Measurements from ENCODE around the gene TERC.

TERC gene

DNA sequence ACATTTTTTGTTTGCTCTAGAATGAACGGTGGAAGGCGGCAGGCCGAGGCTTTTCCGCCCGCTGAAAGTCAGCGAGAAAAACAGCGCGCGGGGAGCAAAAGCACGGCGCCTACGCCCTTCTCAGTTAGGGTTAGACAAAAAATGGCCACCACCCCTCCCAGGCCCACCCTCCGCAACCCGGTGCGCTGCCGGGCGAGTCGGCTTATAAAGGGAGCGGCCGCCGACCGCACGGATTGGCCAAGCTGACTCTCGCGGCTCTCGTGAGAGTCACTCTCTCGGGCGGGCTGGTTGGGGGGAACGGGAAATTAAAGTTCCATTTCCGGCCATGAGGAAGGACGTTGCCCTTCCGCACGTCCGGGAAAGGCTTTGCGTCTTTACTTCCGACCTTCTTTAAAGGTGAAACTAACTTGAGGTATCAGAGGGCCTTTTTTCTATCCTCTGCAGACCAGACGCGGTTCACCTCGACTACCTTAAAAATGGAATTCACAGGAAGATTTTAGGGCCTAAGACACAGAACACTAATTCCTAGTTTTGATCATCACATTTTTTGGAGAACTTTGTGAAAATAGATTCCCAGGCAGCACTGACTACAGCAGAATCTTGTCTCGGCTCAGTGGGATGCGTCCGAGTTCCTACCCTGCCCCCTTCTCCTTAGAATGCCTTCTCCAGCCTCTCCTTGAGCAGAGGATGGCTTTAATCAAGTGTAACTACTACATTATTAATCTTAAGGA lies at the start of gene TERC:
Gene TERC, minus strand, starts transcription at position 179 of the 731 bp plus-strand sequence.
- DNase-seq (ENCODE audit: low spot score), result peak; percentile 87
- no peaks in the 10 kb centered on the region for H3K27me3 Mint-ChIP-seq (ENCODE audit: low read depth)

DNA sequence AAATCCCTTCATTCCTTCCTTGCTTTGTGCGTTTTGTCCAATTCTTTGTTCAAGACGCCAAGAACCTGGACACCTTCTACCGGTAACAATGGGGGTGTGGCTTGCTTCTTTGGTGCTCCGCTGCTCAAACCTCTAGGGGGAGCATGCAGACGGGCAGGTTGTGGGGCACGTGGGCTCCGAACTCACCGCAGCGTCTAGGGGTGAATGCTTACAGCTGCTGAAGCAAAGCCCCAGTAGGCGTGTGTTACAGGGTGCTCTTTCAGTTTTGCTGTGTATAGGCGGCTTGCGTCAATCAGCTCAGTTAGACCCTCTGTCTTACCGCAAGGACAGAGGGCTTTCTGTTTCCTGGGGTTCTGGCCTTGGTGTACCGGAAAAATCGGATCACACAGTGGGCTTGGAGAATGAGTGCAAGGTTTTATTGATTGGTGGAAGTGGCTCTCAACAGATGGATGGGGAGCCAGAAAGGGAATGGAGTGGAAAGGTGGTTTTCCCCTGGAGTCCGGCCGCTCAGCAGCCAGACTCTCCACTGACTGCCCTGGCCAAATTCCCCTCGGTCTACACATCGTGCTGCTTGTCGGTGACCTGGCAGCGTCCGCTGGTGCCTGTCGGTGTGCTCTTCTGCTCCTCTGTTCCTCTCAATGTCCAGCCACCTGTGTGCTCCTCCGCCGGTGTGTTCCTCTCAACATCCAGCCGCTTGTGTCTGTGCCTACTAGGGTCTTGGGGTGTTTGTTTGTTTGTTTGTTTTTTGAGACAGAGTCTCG lies 49.1 kb upstream of the TERC start:
- H3K36me3 Mint-ChIP-seq (ENCODE audit: low read depth), result peaks cover 10% of the 10 kb centered on the region
- H3K4me3 Mint-ChIP-seq, result peak overlapping the region; percentile 85
- DNase-seq (ENCODE audit: low spot score), result peak; percentile 79
- H3K27me3 Mint-ChIP-seq (ENCODE audit: low read depth), result peaks cover 26% of the 10 kb centered on the region
- peaks cover 27% of the 10 kb centered on the region for H3K4me1 Mint-ChIP-seq (ENCODE audit: low read depth)
- H3K9me3 Mint-ChIP-seq, result peaks cover 28% of the 10 kb centered on the region
- peak overlapping the region; percentile 82 for H3K27ac Mint-ChIP-seq

More for the DNA sequence above, at the start of gene TERC:
- H3K27ac Mint-ChIP-seq, result peak within 1 kb of the TSS; percentile 96
- peaks cover 23% of the 10 kb centered on the region for H3K4me1 Mint-ChIP-seq (ENCODE audit: low read depth)
- peaks cover 7% of the 10 kb centered on the region for H3K36me3 Mint-ChIP-seq (ENCODE audit: low read depth)
- H3K9me3 Mint-ChIP-seq, result no peaks in the 10 kb centered on the region
- peak within 1 kb of the TSS; percentile 93 for H3K4me3 Mint-ChIP-seq

DNA sequence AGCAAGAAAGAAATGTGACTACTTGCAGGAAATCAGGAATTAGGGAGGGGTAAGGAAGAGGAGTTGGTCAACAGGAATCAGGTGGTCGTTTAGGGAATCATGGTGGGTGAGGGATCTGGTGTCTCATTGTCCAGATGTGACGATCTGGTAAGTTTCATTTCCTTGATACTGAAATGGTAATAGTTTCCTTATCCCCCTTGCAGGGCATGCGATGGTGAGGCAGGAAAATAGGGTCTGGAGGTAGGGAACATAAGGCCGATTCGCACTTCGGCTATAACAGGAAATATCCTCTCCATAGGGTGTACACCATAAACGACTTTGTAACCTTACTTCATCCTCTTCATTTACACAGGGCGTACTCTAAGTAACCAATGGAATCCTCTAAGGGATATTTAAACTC lies 48.4 kb upstream of the TERC start:
- H3K27ac Mint-ChIP-seq, result peak overlapping the region; percentile 82
- H3K36me3 Mint-ChIP-seq (ENCODE audit: low read depth), result peaks cover 11% of the 10 kb centered on the region
- H3K9me3 Mint-ChIP-seq, result peaks cover 28% of the 10 kb centered on the region
- peaks cover 25% of the 10 kb centered on the region for H3K27me3 Mint-ChIP-seq (ENCODE audit: low read depth)
- no peak for DNase-seq (ENCODE audit: low spot score)
- H3K4me1 Mint-ChIP-seq (ENCODE audit: low read depth), result peaks cover 32% of the 10 kb centered on the region
- H3K4me3 Mint-ChIP-seq, result peak overlapping the region; percentile 85

DNA sequence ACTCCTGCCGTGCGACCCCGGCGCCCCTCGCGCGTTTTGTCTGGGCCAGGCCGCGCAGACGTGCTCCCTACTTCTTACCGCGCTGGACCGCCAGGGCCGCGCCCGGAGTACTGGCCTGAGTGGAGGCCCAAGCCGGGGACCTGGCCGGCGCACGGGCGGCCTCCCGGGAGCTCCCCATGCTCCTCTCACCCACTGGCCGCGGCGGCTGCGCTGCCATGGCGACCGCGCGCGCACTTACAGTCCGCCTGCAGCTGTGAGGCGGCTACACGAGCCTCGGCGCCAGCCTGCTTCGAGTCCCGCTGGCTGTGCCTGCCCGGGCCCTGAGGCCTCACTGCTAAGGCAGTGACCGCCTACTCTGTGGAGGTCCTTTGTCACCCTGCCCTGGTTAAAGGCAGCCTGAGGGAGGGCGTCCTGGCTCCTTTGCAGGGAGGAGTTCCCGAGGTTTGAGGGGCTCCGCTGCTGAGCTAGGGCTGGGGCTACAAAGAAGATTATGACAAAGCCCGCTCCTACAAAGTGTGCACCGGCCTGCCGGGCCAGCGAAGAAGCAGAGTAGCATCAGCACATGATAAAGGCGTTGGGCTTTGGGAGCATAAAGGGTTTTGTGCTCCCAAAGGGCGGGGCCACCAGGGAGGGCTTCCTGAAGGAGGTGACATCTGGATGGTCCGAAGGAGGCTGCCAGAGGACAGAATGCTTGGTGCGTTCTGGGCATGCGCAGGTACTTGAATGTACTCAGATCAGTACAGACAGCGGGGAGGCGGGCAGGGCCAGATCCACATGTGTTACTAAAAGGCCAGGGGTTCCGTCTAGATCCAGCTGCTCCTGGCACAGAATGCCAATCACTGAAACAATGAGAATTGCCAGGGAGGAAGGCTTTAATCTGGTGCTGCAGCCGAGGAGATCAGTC lies 47.7 kb upstream of the TERC start, which contains the start of the genes LRRC34 and LRRIQ4:
Gene LRRC34, minus strand, starts transcription at position 573 of the 904 bp plus-strand sequence. Its CDS starts 356 bp downstream, at position 217.
Gene LRRIQ4, plus strand, starts transcription at position 539 of the 904 bp plus-strand sequence. CDS start 9,052 bp downstream, outside the sequence.
- DNase-seq (ENCODE audit: low spot score), result peak; percentile 79
- Mint-ChIP-seq H3K36me3 (ENCODE audit: low read depth) (peaks cover 12% of the 10 kb centered on the region), H3K27me3 (ENCODE audit: low read depth) (peaks cover 18% of the 10 kb centered on the region), H3K9me3 (peaks cover 28% of the 10 kb centered on the region), H3K4me1 (ENCODE audit: low read depth) (peaks cover 33% of the 10 kb centered on the region), H3K27ac (peak within 1 kb of the TSS; percentile 82), H3K4me3 (peak within 1 kb of the TSS; percentile 85)

DNA sequence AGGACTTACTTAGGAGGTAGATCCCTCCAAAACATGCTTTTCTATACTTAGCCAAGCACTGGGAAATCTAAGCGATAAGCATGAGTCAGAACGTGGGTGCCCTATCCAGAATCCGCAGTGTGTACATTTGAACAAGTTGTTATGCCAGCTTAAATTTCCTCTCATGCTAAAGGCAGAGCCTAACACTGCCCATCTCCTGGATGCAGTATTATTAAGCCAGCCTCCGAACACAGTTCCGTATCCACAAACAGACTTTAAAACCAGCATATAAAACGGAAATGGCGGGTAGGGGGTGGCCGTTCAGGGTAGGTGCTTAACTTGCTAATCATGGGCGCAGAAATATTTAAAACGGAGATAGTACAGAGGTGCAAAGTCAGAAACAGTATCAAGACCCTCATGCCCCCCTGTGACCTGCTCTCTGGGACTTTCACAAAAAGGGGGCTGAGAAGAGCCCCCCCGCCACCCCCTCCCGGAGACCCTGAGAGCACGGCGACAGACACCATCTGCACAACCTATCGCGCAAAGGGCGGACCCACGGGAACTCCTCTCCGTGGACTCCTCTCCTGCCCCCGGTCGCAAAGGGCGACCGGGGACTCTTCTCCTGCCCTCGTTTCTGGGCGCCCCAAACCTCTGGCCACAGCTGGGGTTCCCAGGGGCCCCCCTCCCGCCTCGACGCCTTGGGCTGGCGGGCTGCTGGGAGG lies 46.9 kb upstream of the TERC start:
- H3K9me3 Mint-ChIP-seq, result peaks cover 20% of the 10 kb centered on the region
- H3K36me3 Mint-ChIP-seq (ENCODE audit: low read depth), result peaks cover 12% of the 10 kb centered on the region
- H3K27ac Mint-ChIP-seq, result peak overlapping the region; percentile 82
- peaks cover 11% of the 10 kb centered on the region for H3K27me3 Mint-ChIP-seq (ENCODE audit: low read depth)
- H3K4me3 Mint-ChIP-seq, result peak overlapping the region; percentile 85
- DNase-seq (ENCODE audit: low spot score), result no peak
- peaks cover 33% of the 10 kb centered on the region for H3K4me1 Mint-ChIP-seq (ENCODE audit: low read depth)

DNA sequence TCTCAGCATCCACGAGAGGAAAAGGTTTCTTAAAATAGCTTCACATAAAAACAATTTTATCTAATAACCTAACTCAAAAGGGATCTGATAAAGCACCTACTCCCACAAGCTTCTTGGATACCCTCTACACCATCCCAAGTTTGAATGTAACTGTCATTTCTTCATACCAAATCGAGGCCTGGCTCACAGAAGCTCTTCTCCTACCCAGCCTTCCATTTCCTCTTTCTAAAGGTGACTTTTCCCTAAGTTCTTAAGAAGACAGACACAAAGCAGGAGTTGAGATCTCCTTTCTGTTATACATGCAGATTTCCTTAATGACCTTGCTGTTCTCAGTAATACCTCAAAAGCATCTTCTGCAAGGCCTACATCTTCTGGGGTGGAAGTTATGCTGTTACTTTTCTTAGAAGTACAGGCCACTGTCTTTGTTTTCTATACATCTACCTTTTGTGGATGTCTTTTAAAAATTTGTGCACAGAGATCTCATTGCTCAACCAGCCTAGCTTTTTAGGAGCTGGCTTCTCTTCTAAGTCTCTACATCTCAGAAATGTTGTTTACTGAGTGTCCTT lies 44.5 kb upstream of the TERC start:
- Mint-ChIP-seq H3K9me3 (no peaks in the 10 kb centered on the region), H3K27ac (peak overlapping the region; percentile 46), H3K36me3 (ENCODE audit: low read depth) (peaks cover 7% of the 10 kb centered on the region), H3K27me3 (ENCODE audit: low read depth) (no peaks in the 10 kb centered on the region), H3K4me1 (ENCODE audit: low read depth) (peaks cover 33% of the 10 kb centered on the region), H3K4me3 (peak overlapping the region; percentile 41)
- DNase-seq (ENCODE audit: low spot score), result no peak

DNA sequence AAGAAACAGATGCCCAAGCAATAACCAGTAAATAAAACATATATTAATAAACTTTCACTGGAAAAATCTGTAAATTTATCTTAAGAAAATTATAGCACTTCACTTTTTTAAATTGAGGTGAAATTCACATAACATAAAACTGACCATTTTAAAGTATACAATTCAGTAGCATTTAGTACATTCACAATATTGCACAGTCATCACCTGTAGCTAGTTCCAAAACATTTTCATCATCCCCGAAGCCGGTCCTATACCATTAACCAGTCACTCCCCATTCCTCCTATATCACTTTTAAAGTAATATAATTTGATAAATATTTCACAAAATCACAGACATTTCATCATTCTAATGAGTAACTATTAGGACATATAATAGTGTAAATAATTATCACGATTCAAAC lies 39.8 kb upstream of the TERC start:
- Mint-ChIP-seq H3K4me1 (ENCODE audit: low read depth) (peaks cover 15% of the 10 kb centered on the region), H3K4me3 (no peak overlapping the region), H3K27me3 (ENCODE audit: low read depth) (no peaks in the 10 kb centered on the region), H3K36me3 (ENCODE audit: low read depth) (peaks cover 17% of the 10 kb centered on the region), H3K9me3 (no peaks in the 10 kb centered on the region), H3K27ac (no peak overlapping the region)
- no peak for DNase-seq (ENCODE audit: low spot score)

DNA sequence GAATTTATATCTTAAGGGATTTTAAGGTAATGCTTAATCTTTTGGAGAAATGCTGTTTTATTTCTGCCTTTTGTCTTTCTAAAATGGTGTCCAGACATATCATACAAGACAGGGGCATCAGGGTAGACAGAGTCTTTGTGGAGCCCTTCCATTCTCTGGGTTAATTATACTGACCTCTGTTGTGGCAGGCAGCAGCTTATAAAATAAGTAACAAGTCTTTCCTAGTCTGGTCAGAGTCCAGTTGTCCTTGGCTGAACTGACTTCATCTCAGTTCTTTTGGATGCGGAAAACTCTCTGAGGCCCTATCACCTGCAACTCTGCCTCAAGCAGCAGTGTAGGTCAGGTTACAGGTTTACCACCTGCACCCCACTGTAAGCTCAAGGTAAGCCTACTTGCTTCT lies 27.5 kb upstream of the TERC start:
- peaks cover 15% of the 10 kb centered on the region for H3K4me1 Mint-ChIP-seq (ENCODE audit: low read depth)
- no peaks in the 10 kb centered on the region for H3K9me3 Mint-ChIP-seq
- H3K27ac Mint-ChIP-seq, result no peak overlapping the region
- no peak for DNase-seq (ENCODE audit: low spot score)
- H3K36me3 Mint-ChIP-seq (ENCODE audit: low read depth), result peaks cover 31% of the 10 kb centered on the region
- no peaks in the 10 kb centered on the region for H3K27me3 Mint-ChIP-seq (ENCODE audit: low read depth)
- no peak overlapping the region for H3K4me3 Mint-ChIP-seq

DNA sequence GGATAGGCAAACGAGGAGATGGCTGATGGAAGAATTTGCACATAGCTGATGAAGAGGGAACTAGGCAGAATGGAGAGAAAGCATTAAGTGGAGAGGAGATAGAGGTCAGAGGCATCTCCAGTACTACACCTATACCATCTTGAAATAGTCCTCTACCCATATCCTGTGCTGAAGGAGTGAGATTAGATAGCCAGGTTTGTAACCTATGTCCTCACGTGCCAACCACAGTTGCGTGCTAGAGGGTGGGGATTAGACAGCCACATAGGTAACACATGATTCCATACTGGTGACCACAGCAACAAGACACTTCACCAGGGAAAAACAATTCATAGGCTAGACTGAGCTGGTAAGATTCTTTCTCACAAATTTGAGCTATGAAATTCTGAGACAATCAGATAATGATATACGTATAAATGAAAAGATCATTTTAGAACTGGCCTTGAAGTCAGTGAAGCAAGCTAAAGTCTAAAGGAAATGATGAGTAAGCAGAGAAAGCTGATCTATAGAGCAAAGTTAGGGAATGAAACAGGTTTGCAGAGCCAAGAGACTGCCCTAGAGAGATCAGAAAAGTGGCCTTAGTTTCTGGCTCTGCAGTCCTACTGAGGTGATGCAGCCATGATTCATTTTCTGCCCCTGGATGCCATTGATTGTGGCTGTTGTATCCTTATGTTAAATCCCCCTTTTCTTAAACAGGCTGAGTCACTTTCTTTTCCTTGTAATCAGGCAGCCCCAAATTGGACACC lies 26.0 kb upstream of the TERC start:
- no peak overlapping the region for H3K4me3 Mint-ChIP-seq
- DNase-seq (ENCODE audit: low spot score), result no peak
- no peak overlapping the region for H3K27ac Mint-ChIP-seq
- H3K9me3 Mint-ChIP-seq, result no peaks in the 10 kb centered on the region
- H3K27me3 Mint-ChIP-seq (ENCODE audit: low read depth), result no peaks in the 10 kb centered on the region
- H3K36me3 Mint-ChIP-seq (ENCODE audit: low read depth), result peaks cover 42% of the 10 kb centered on the region
- peaks cover 14% of the 10 kb centered on the region for H3K4me1 Mint-ChIP-seq (ENCODE audit: low read depth)

DNA sequence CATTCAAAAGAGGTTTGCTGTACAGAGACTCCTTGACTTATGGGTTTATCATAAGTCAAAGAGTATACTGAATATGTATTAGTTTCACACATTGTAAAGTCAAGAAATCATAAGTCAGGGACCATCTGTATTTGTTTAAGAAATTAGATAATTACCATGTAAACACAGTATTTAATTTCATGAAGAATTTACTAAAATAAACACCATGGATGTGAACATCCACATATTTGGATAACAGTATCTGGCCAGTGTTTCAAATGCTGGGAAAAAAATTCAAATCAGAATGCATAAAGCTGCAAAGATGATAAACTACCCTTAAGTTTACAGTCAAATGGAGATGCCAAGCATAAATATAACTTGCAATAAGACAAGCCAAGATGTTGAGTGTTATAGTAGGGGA lies 25.4 kb upstream of the TERC start:
- peaks cover 13% of the 10 kb centered on the region for H3K4me1 Mint-ChIP-seq (ENCODE audit: low read depth)
- H3K27me3 Mint-ChIP-seq (ENCODE audit: low read depth), result no peaks in the 10 kb centered on the region
- no peak for DNase-seq (ENCODE audit: low spot score)
- H3K36me3 Mint-ChIP-seq (ENCODE audit: low read depth), result peaks cover 45% of the 10 kb centered on the region
- no peak overlapping the region for H3K27ac Mint-ChIP-seq
- H3K4me3 Mint-ChIP-seq, result no peak overlapping the region
- H3K9me3 Mint-ChIP-seq, result no peaks in the 10 kb centered on the region

DNA sequence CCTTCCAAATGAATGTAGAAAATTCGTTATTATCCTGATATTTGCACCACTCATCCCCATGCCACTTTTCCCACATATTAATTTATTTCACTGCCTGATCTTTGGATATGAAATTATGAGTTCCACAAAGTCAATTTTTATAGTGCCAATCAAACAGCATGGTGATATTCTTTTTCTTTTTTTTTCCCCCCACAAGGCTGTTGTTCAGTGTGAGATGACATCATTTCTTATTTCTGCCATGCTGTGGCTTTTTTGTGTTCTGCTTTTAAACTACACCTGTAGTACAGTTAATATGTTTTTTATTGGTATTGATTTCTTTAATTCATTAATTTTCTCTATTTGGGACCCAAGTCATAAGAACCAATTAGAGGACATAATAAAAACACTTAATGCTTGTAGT lies 22.9 kb upstream of the TERC start:
- H3K4me1 Mint-ChIP-seq (ENCODE audit: low read depth), result peaks cover 15% of the 10 kb centered on the region
- H3K4me3 Mint-ChIP-seq, result no peak overlapping the region
- no peaks in the 10 kb centered on the region for H3K9me3 Mint-ChIP-seq
- no peaks in the 10 kb centered on the region for H3K27me3 Mint-ChIP-seq (ENCODE audit: low read depth)
- DNase-seq (ENCODE audit: low spot score), result no peak
- no peak overlapping the region for H3K27ac Mint-ChIP-seq
- H3K36me3 Mint-ChIP-seq (ENCODE audit: low read depth), result peaks cover 43% of the 10 kb centered on the region

DNA sequence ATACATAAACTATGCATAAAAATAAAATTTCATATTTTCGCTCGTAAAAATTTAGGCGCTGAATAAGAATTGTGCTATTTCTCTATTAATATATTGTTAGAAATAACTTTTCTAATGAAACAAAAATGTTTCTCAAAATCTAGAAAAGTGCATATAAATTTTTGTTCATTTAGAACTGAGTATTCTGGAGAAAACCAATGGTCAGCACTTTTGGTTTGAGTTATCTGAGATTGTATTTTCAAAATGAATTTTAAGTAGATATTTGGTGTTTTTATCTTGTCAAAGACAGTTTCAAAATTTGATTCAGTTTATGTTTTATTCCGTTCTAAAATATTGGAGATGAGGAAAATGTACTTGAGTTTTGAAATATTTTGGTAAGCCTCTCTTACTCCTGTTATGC lies 22.3 kb upstream of the TERC start:
- Mint-ChIP-seq H3K4me3 (no peak overlapping the region), H3K36me3 (ENCODE audit: low read depth) (peaks cover 43% of the 10 kb centered on the region), H3K27me3 (ENCODE audit: low read depth) (no peaks in the 10 kb centered on the region), H3K9me3 (no peaks in the 10 kb centered on the region), H3K27ac (no peak overlapping the region), H3K4me1 (ENCODE audit: low read depth) (peaks cover 17% of the 10 kb centered on the region)
- DNase-seq (ENCODE audit: low spot score), result no peak

Data from T-helper 2 cell treated with Interferon-gamma antibody and Interleukin-4, amounts not matched to agents 5 μg/mL and 100 μg/mL, for 36 hours (primary cell).